DOHH2 (cell line): ENCODE results near the gene VSTM2L.

Experiments
- EZH2phosphoT487 ChIP-seq: fragments of 200-600 bp; sonication (generic); IDR thresholded peaks from 2 replicates; pipeline ENCODE4 v1.6.1; 2017; ENCODE audit warnings: borderline replicate concordance, mild to moderate bottlenecking, antibody characterized with exemption, low read length, moderate library complexity, mixed read lengths
- TF ChIP-seq, protein P1 (sequence below): fragments of 200-600 bp; sonication (generic); IDR thresholded peaks from one replicate; pipeline ENCODE4 v1.5.1; 2014; ENCODE audit warnings: antibody characterized with exemption, mild to moderate bottlenecking, low read depth, low read length; ENCODE audit not compliant: poor library complexity, severe bottlenecking

DNA sequence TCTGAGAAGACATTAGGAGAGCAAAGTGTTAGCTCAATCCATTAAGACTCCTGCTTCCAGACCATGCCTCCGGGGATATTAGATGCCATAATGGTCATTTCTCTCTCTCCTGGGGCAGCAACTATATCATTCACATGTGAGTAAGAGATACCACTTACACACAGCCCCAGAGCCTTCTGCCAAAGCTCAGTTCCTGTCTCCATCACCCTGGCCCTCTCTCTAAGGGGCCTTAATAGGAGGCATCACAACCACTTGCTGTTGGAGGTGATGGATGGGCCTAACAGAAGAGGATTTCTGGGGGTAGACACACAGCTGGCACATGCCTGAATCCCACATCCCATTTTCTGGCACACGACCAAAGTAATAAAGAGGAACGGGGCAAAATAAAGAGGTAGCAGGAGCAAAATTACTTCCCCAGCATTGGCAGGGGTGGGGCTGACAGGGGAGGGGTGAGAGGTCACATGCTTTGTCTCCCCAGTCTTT is 34.0 kb upstream of the VSTM2L start:
- TF ChIP-seq EZH2phosphoT487: no peak
- TF ChIP-seq, protein P1, sequence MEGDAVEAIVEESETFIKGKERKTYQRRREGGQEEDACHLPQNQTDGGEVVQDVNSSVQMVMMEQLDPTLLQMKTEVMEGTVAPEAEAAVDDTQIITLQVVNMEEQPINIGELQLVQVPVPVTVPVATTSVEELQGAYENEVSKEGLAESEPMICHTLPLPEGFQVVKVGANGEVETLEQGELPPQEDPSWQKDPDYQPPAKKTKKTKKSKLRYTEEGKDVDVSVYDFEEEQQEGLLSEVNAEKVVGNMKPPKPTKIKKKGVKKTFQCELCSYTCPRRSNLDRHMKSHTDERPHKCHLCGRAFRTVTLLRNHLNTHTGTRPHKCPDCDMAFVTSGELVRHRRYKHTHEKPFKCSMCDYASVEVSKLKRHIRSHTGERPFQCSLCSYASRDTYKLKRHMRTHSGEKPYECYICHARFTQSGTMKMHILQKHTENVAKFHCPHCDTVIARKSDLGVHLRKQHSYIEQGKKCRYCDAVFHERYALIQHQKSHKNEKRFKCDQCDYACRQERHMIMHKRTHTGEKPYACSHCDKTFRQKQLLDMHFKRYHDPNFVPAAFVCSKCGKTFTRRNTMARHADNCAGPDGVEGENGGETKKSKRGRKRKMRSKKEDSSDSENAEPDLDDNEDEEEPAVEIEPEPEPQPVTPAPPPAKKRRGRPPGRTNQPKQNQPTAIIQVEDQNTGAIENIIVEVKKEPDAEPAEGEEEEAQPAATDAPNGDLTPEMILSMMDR: no peak
